ENCODE results near the gene KRTAP10-8.
"Not testable (repeated sequence)": the region's sequence is repeated elsewhere in the genome, so short reads cannot be mapped to it uniquely, and the experiment has no call there.

Gene KRTAP10-8

GRCh38 chr21:44647222-44647552, 35.3 kb downstream of the KRTAP10-8 start:
- no peak for DNase-seq

GRCh38 chr21:44648557-44649311, 36.9 kb downstream of the KRTAP10-8 start:
- DNase-seq = no peak

GRCh38 chr21:44649521-44650100, 37.7 kb downstream of the KRTAP10-8 start:
- no peak for DNase-seq

GRCh38 chr21:44650265-44650972, 38.5 kb downstream of the KRTAP10-8 start:
- no peak for DNase-seq

GRCh38 chr21:44650973-44651675, 39.2 kb downstream of the KRTAP10-8 start:
- no peak for DNase-seq

GRCh38 chr21:44653123-44653522, 41.2 kb downstream of the KRTAP10-8 start:
- no peak for DNase-seq

- no peak for DNase-seq
Observed at GRCh38 chr21:44653656-44654575, 42.0 kb downstream of the KRTAP10-8 start.

- DNase-seq = no peak
Observed at GRCh38 chr21:44654576-44655175, 42.8 kb downstream of the KRTAP10-8 start, which contains the start of gene KRTAP12-4. Gene KRTAP12-4 (minus strand): TSS chr21:44654659. CDS start chr21:44654614, 45 bp downstream.

GRCh38 chr21:44656868-44657267, 45.0 kb downstream of the KRTAP10-8 start:
- no peak for DNase-seq

- no peak for DNase-seq
Observed at GRCh38 chr21:44657635-44658540, 46.0 kb downstream of the KRTAP10-8 start, which contains the start of gene KRTAP12-3. Gene KRTAP12-3 (plus strand): TSS chr21:44657932. CDS start chr21:44657980, 48 bp downstream.

GRCh38 chr21:44658541-44658910, 46.6 kb downstream of the KRTAP10-8 start:
- no peak for DNase-seq

- no peak for DNase-seq
Observed at GRCh38 chr21:44658913-44659595, 47.2 kb downstream of the KRTAP10-8 start.

- not testable (repeated sequence) for DNase-seq
Observed at GRCh38 chr21:44661567-44661966, 49.7 kb downstream of the KRTAP10-8 start.

Data from AML-193 (cell line).